ENCODE measurements around the gene USP10. TPM values are rescaled to one million over a fixed set of nuclear protein-coding genes. Genes with fewer than 3 reads are reported as not detected.

USP10 gene
- total and polyA plus RNA-seq, 2 donors (not counting 3 experiments of a cell fraction or from before 2014, with no cell fraction given) = 84.0 to 115 TPM

DNA sequence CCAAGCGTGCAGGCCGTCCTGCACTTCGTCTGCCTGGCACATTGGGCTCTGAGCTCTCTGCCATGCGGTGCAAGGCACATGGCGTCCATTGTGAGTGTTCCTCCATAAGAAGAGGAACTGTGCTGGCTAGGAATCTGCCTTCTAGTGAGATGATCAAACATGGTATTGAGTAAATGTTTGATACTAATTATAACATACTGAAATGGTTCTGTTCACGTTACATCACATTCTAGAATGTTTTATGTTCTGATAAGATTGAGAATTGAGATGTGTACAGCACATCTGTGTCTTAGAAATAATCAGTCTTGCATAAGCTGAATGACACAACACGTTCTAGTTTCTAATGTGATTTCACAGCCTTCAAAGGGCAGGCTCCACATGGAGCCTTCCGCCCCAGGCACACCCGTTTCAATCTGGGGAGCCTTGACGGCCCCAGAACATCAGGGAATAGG is 42.9 kb downstream of the USP10 start:
- Histone ChIP-seq H3K4me3 (replicated peaks in 1 of 3; ENCODE audit: insufficient read depth in 1 of 3, low read depth in 1 of 3, low read length in 3 of 3) (no peak overlapping the region), H3K9me3 (replicated peaks; ENCODE audit: control insufficient read depth, insufficient read depth, low read length) (no peaks in the 10 kb centered on the region), H3K4me2 (ENCODE audit: insufficient read depth, low read length) (no peak overlapping the region), H3K79me2 (ENCODE audit: control insufficient read depth, insufficient read depth, low read length) (peaks cover 80% of the 10 kb centered on the region), H3K9me1 (replicated peaks; ENCODE audit: control insufficient read depth, extremely low read depth, insufficient read depth, low read length) (no peaks in the 10 kb centered on the region), H3K36me3 (ENCODE audit: control insufficient read depth in 2 of 2, extremely low read depth in 1 of 2, insufficient read depth in 2 of 2, low read length in 2 of 2) (peaks cover 3 to 4% of the 10 kb centered on the region in 2 experiments), H3K9ac (replicated peaks; ENCODE audit: extremely low read depth, insufficient read depth, low read length) (no peak overlapping the region), H2AFZ (ENCODE audit: low read depth, low read length) (no peak overlapping the region), H3K4me1 (ENCODE audit: control insufficient read depth, extremely low read depth, insufficient read depth, low read length) (peaks cover 28% of the 10 kb centered on the region), H3K27ac (ENCODE audit: insufficient read depth, low read depth, low read length) (no peak overlapping the region), H3K27me3 (ENCODE audit: control insufficient read depth in 2 of 2, insufficient read depth in 2 of 2, low read length in 2 of 2) (no peaks in the 10 kb centered on the region), H4K20me1 (replicated peaks; ENCODE audit: control insufficient read depth, extremely low read depth, insufficient read depth, low read length) (peaks cover 5% of the 10 kb centered on the region)
- intact Hi-C loops (cut with micrococcal nuclease) (no loop called here), dilution Hi-C loops (cut with MboI; ENCODE audit: extremely low pct_ligation_motif_present, low sequenced_read_pairs) (no loop called here)
- TF ChIP-seq JUN (IDR thresholded peaks at IDR 0.05; ENCODE audit: borderline replicate concordance, insufficient read depth, insufficient read length, low read depth) (no peak), MYC (IDR thresholded peaks at IDR 0.05; ENCODE audit: low read depth, low read length) (no peak), POLR2AphosphoS5 (IDR thresholded peaks at IDR 0.05; ENCODE audit: insufficient read depth, low read depth, low read length) (no peak), POLR2A (IDR thresholded peaks at IDR 0.05; ENCODE audit: low read depth, low read length) (no peak), GATA2 (IDR thresholded peaks at IDR 0.05; ENCODE audit: insufficient read depth, insufficient read length, low read depth, low read length) (no peak), EZH2 (IDR thresholded peaks at IDR 0.05; ENCODE audit: borderline replicate concordance, low read depth, low read length, severe bottlenecking) (no peak), FOS (IDR thresholded peaks at IDR 0.05; ENCODE audit: borderline replicate concordance, insufficient read depth, low read length) (no peak)
- TF ChIP-seq, protein P1, sequence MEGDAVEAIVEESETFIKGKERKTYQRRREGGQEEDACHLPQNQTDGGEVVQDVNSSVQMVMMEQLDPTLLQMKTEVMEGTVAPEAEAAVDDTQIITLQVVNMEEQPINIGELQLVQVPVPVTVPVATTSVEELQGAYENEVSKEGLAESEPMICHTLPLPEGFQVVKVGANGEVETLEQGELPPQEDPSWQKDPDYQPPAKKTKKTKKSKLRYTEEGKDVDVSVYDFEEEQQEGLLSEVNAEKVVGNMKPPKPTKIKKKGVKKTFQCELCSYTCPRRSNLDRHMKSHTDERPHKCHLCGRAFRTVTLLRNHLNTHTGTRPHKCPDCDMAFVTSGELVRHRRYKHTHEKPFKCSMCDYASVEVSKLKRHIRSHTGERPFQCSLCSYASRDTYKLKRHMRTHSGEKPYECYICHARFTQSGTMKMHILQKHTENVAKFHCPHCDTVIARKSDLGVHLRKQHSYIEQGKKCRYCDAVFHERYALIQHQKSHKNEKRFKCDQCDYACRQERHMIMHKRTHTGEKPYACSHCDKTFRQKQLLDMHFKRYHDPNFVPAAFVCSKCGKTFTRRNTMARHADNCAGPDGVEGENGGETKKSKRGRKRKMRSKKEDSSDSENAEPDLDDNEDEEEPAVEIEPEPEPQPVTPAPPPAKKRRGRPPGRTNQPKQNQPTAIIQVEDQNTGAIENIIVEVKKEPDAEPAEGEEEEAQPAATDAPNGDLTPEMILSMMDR (IDR thresholded peaks at IDR 0.05; ENCODE audit: extremely low read depth in 1 of 2, insufficient read depth in 1 of 2, low read depth in 1 of 2, low read length in 2 of 2) = no peak
- TF ChIP-seq, protein P2, sequence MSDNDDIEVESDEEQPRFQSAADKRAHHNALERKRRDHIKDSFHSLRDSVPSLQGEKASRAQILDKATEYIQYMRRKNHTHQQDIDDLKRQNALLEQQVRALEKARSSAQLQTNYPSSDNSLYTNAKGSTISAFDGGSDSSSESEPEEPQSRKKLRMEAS (IDR thresholded peaks at IDR 0.05; ENCODE audit: insufficient read depth, insufficient read length) = no peak
- ChIA-PET POLR2A (no interaction called here), CTCF (no interaction called here)
- no peak for FAIRE-seq
- no TSS peak for BruUV-seq (replicated peaks)
- DNase-seq (ENCODE audit: low read depth, low spot score) = no peak

Measured in endothelial cell of umbilical vein (primary cell).